Fibroblast of lung (primary cell): ENCODE data around the gene UBE2S. TPM values are rescaled to one million over a fixed set of nuclear protein-coding genes. Genes with fewer than 3 reads are reported as not detected.

ENCODE experiments used
- DNase-seq, 2 donors: peaks; one replicate each; pipeline versions ENCODE4 v3.0.0 to v3.0.0-alpha.2; 2010; ENCODE audit warnings: low read depth in 2 of 2
- H2AFZ ChIP-seq: 2 replicates; pipeline ENCODE4 v1.5.1; 2012; ENCODE audit warnings: low read length, control low read depth, inconsistent platforms
- H3K27ac ChIP-seq: 2 replicates; pipeline ENCODE4 v1.5.1; 2011; ENCODE audit warnings: low read length, control low read depth; ENCODE audit not compliant: insufficient read depth
- H3K27me3 ChIP-seq: 2 replicates; pipeline ENCODE4 v1.5.1; 2011; ENCODE audit warnings: mild to moderate bottlenecking, low read length; ENCODE audit not compliant: control insufficient read depth, insufficient read depth
- H3K36me3 ChIP-seq: 2 replicates; pipeline ENCODE4 v1.5.1; 2011; ENCODE audit warnings: low read length; ENCODE audit not compliant: control insufficient read depth, insufficient read depth
- H3K4me1 ChIP-seq: 2 replicates; pipeline ENCODE4 v1.5.1; 2011; ENCODE audit warnings: low read length; ENCODE audit not compliant: control insufficient read depth, insufficient read depth; ENCODE audit errors: extremely low read depth
- H3K4me2 ChIP-seq: 2 replicates; pipeline ENCODE4 v1.5.1; 2011; ENCODE audit warnings: low read length, control low read depth; ENCODE audit not compliant: insufficient read depth; ENCODE audit errors: extremely low read depth
- H3K4me3 ChIP-seq, 4 experiments: fragments of 200-600 bp in 1 of 4; sonication (generic) in 1 of 4; replicated peaks in 1 of 4; 2 replicates each; pipeline ENCODE4 v1.5.1; 2011 to 2016; ENCODE audit warnings: low read length in 4 of 4, low read depth in 3 of 4, mild to moderate bottlenecking in 3 of 4, control low read depth in 2 of 4, inconsistent platforms in 1 of 4, mixed read lengths in 1 of 4; ENCODE audit not compliant: insufficient read depth in 1 of 4; ENCODE audit errors: control extremely low read depth in 1 of 4
- H3K79me2 ChIP-seq: 2 replicates; pipeline ENCODE4 v1.5.1; 2012; ENCODE audit warnings: mild to moderate bottlenecking, low read length, inconsistent platforms; ENCODE audit not compliant: control insufficient read depth, insufficient read depth
- H3K9ac ChIP-seq: 2 replicates; pipeline ENCODE4 v1.5.1; 2011; ENCODE audit warnings: mild to moderate bottlenecking, low read length, control low read depth; ENCODE audit not compliant: insufficient read depth
- H3K9me3 ChIP-seq: 2 replicates; pipeline ENCODE4 v1.5.1; 2012; ENCODE audit warnings: low read depth, low read length; ENCODE audit not compliant: control insufficient read depth, insufficient read depth
- H4K20me1 ChIP-seq: 2 replicates; pipeline ENCODE4 v1.5.1; 2011; ENCODE audit warnings: low read length; ENCODE audit not compliant: control insufficient read depth, insufficient read depth; ENCODE audit errors: extremely low read depth
- EZH2 ChIP-seq: IDR thresholded peaks from 2 replicates; pipeline ENCODE4 v1.5.1; 2012; ENCODE audit warnings: low read length, control low read depth, mild to moderate bottlenecking; ENCODE audit errors: missing control alignments
- polyA plus RNA-seq, 2 donors: library from polyadenylated mRNA; depleted of rRNA in 1 of 2; stranded (reverse) in 1 of 2; unstranded in 1 of 2; fragments of >200 nt; gene quantifications; 2 replicates each; pipeline ENCODE4 v1.2.1, GENCODE V29; 2011 to 2012; ENCODE audit warnings: missing spikeins in 1 of 2
- total RNA-seq: library from RNA; depleted of rRNA; stranded (reverse); fragments of >200 nt; gene quantifications from 2 replicates; pipeline ENCODE4 v1.2.1, GENCODE V29; 2014
- TF ChIP-seq, protein P1 (sequence below), 2 donors: IDR thresholded peaks in 1 of 2; conservative IDR thresholded peaks in 1 of 2; 1 replicate in 1 of 2; 2 replicates in 1 of 2; pipeline ENCODE4 v1.5.1; 2011 to 2012; ENCODE audit warnings: low read length in 2 of 2, control low read depth in 1 of 2, inconsistent platforms in 1 of 2, low read depth in 1 of 2, mild to moderate bottlenecking in 1 of 2

The UBE2S gene
- total and polyA plus RNA-seq, 2 donors (not counting 1 experiment from before 2014, with no cell fraction given): 25.4 to 41.0 TPM

DNA sequence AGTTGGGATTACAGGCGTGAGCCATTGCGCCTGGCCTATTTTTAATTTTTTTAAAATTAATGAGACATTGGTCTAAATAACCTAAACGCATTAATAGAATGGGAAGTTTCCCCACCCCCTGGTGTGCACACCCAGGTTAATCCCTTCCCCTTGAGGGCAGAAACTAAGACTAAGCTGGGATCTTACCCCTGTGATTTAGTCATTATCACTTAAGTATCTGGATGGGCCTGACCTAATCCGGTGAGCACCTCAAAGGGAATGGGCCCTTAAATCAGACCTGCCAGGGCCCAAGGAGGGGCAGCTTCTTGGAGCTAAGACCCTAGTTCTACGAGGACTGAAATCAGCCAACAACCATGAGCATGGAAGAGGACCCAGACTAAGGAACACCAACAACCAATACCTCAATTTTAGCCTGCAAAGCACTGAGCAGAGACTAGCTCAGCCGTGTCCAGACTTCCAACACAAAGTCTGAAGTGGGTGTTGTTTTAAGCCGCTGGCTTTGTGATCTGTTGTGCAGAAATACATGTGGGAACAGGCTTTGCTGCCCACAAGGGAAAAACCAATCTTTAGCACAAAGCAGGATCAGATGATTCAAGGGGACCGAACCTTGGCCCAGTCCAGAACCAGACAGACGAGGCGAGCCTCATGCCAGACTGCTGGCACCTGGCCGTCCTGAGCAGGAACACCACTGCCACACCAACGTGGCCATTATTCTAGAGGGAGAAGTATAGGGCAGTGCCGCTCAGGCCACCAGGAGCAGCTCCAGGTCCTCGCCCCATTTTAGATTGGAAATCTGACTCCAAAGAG is 7.1 kb downstream of the UBE2S start:
- Histone ChIP-seq H4K20me1 (peaks cover under 1% of the 10 kb centered on the region), H3K4me1 (peaks cover 4% of the 10 kb centered on the region), H2AFZ (no peak overlapping the region), H3K9ac (no peak overlapping the region), H3K9me3 (no peaks in the 10 kb centered on the region), H3K4me2 (no peak overlapping the region), H3K79me2 (peaks cover 19% of the 10 kb centered on the region), H3K27me3 (no peaks in the 10 kb centered on the region), H3K27ac (no peak overlapping the region), H3K4me3 (no peak overlapping the region), H3K36me3 (peaks cover 6% of the 10 kb centered on the region)
- no peak for DNase-seq
- no peak for TF ChIP-seq EZH2
- TF ChIP-seq, protein P1, sequence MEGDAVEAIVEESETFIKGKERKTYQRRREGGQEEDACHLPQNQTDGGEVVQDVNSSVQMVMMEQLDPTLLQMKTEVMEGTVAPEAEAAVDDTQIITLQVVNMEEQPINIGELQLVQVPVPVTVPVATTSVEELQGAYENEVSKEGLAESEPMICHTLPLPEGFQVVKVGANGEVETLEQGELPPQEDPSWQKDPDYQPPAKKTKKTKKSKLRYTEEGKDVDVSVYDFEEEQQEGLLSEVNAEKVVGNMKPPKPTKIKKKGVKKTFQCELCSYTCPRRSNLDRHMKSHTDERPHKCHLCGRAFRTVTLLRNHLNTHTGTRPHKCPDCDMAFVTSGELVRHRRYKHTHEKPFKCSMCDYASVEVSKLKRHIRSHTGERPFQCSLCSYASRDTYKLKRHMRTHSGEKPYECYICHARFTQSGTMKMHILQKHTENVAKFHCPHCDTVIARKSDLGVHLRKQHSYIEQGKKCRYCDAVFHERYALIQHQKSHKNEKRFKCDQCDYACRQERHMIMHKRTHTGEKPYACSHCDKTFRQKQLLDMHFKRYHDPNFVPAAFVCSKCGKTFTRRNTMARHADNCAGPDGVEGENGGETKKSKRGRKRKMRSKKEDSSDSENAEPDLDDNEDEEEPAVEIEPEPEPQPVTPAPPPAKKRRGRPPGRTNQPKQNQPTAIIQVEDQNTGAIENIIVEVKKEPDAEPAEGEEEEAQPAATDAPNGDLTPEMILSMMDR (conservative IDR thresholded peaks at IDR 0.05 in 1 of 2, IDR thresholded peaks at IDR 0.05 in 1 of 2; ENCODE audit: low read depth in 1 of 2, low read length in 2 of 2): no peak

DNA sequence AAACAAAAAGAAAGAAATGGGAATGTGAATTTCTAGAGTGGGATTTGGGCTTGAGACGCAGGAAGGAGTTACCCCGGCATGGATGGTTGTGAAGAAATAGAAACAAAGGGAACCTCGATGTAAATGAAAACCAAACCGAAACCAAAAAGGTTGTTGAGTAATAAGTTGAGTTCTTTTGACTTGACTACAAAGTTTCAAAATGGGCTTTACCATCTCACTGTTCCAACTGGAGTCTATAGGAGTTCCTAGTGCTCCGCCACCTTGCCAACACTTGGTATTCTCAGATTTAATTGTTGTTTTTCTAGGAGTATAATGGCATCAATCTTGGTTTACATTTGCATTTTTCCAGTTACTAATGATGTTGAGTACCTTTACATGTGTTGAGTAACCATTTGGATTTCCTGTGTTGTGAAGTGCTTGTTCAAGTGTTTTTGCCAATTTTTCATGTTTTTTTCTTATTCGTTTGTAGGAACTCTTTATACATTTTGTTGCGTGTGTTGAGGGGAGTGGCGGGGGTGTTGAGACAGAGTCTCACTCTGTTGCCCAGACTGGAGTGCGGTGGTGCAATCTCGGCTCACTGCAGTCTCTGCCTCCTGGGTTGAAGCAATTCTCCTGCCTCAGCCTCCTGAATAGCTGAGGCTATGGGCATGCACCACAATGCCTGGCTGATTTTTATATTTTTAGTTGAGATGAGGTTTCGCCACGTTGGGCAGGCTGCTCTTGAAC is 9.2 kb downstream of the UBE2S start:
- Histone ChIP-seq H3K27ac (no peak overlapping the region), H3K27me3 (no peaks in the 10 kb centered on the region), H3K4me3 (no peak overlapping the region), H3K79me2 (peaks cover 6% of the 10 kb centered on the region), H3K4me1 (no peaks in the 10 kb centered on the region), H3K9ac (no peak overlapping the region), H4K20me1 (no peaks in the 10 kb centered on the region), H3K9me3 (no peaks in the 10 kb centered on the region), H2AFZ (no peak overlapping the region), H3K4me2 (no peak overlapping the region), H3K36me3 (no peaks in the 10 kb centered on the region)
- no peak for TF ChIP-seq EZH2
- TF ChIP-seq, protein P1 (conservative IDR thresholded peaks at IDR 0.05 in 1 of 2, IDR thresholded peaks at IDR 0.05 in 1 of 2; ENCODE audit: low read depth in 1 of 2, low read length in 2 of 2): no peak
- DNase-seq: no peak
